Measurements from ENCODE around the gene GLRA3. TPM values are rescaled to one million over a fixed set of nuclear protein-coding genes. Genes with fewer than 3 reads are reported as not detected.

Gene GLRA3
- polyA plus RNA-seq, 1 donor (not counting 4 experiments of a cell fraction or from before 2014, with no cell fraction given): not detected

GRCh38 chr4:174648812-174649211, 180.2 kb downstream of the GLRA3 start:
- no peak for DNase-seq (ENCODE audit: low read depth, low spot score)
- Histone ChIP-seq H3K27me3 (ENCODE audit: control insufficient read depth, extremely low read depth, insufficient read depth, low read length) (no peaks in the 10 kb centered on the region), H3K9me1 (ENCODE audit: control insufficient read depth, extremely low read depth, insufficient read depth, low read length) (no peaks in the 10 kb centered on the region), H3K27ac (ENCODE audit: control insufficient read depth, insufficient read depth, low read length) (no peak overlapping the region), H3K4me3 (ENCODE audit: control insufficient read depth in 2 of 3, extremely low read depth in 1 of 3, insufficient read depth in 2 of 3, low read depth in 1 of 3, low read length in 3 of 3) (no peak overlapping the region), H4K20me1 (ENCODE audit: control insufficient read depth, extremely low read depth, insufficient read depth, low read length) (no peaks in the 10 kb centered on the region), H2AFZ (ENCODE audit: control insufficient read depth, low read length) (no peak overlapping the region), H3K36me3 (ENCODE audit: control insufficient read depth in 2 of 2, extremely low read depth in 1 of 2, insufficient read depth in 2 of 2, low read length in 2 of 2) (no peaks in the 10 kb centered on the region), H3K9me3 (ENCODE audit: control insufficient read depth, low read depth, low read length) (no peaks in the 10 kb centered on the region), H3K9ac (ENCODE audit: control insufficient read depth, extremely low read depth, insufficient read depth, low read length) (no peak overlapping the region), H3K4me1 (ENCODE audit: control insufficient read depth, extremely low read depth, insufficient read depth, low read length) (no peaks in the 10 kb centered on the region), H3K79me2 (ENCODE audit: control insufficient read depth, insufficient read depth, low read length) (no peaks in the 10 kb centered on the region), H3K4me2 (ENCODE audit: control insufficient read depth, extremely low read depth, insufficient read depth, low read depth, low read length) (no peak overlapping the region)
- no peak for FAIRE-seq
- no peak for TF ChIP-seq EZH2 (IDR thresholded peaks at IDR 0.05; ENCODE audit: low read length)
- TF ChIP-seq CTCF (optimal IDR thresholded peaks at IDR 0.05 in 1 of 3, IDR thresholded peaks at IDR 0.05 in 1 of 3, conservative IDR thresholded peaks at IDR 0.05 in 1 of 3; ENCODE audit: extremely low read depth in 1 of 3, insufficient read depth in 2 of 3, low read length in 3 of 3): no peak
- dilution Hi-C loops (cut with MboI; ENCODE audit: extremely low pct_ligation_motif_present, low sequenced_read_pairs): no loop called here

- no peaks in the 10 kb centered on the region for H3K4me1 ChIP-seq (ENCODE audit: control insufficient read depth, extremely low read depth, insufficient read depth, low read length)
- DNase-seq (ENCODE audit: low read depth, low spot score) (no peak), FAIRE-seq (no peak)
- no peak overlapping the region for H3K4me3 ChIP-seq (ENCODE audit: control insufficient read depth in 2 of 3, extremely low read depth in 1 of 3, insufficient read depth in 2 of 3, low read depth in 1 of 3, low read length in 3 of 3)
- dilution Hi-C loops (cut with MboI; ENCODE audit: extremely low pct_ligation_motif_present, low sequenced_read_pairs): no loop called here
- H2AFZ ChIP-seq (ENCODE audit: control insufficient read depth, low read length): no peak overlapping the region
- H3K27me3 ChIP-seq (ENCODE audit: control insufficient read depth, extremely low read depth, insufficient read depth, low read length): no peaks in the 10 kb centered on the region
- H3K9me3 ChIP-seq (ENCODE audit: control insufficient read depth, low read depth, low read length): no peaks in the 10 kb centered on the region
- no peak for TF ChIP-seq CTCF (optimal IDR thresholded peaks at IDR 0.05 in 1 of 3, IDR thresholded peaks at IDR 0.05 in 1 of 3, conservative IDR thresholded peaks at IDR 0.05 in 1 of 3; ENCODE audit: extremely low read depth in 1 of 3, insufficient read depth in 2 of 3, low read length in 3 of 3)
- TF ChIP-seq EZH2 (IDR thresholded peaks at IDR 0.05; ENCODE audit: low read length): no peak
- H3K4me2 ChIP-seq (ENCODE audit: control insufficient read depth, extremely low read depth, insufficient read depth, low read depth, low read length): no peak overlapping the region
- no peak overlapping the region for H3K27ac ChIP-seq (ENCODE audit: control insufficient read depth, insufficient read depth, low read length)
- H3K9ac ChIP-seq (ENCODE audit: control insufficient read depth, extremely low read depth, insufficient read depth, low read length): no peak overlapping the region
- H3K79me2 ChIP-seq (ENCODE audit: control insufficient read depth, insufficient read depth, low read length): no peaks in the 10 kb centered on the region
- H4K20me1 ChIP-seq (ENCODE audit: control insufficient read depth, extremely low read depth, insufficient read depth, low read length): no peaks in the 10 kb centered on the region
- no peaks in the 10 kb centered on the region for H3K36me3 ChIP-seq (ENCODE audit: control insufficient read depth in 2 of 2, extremely low read depth in 1 of 2, insufficient read depth in 2 of 2, low read length in 2 of 2)
- no peaks in the 10 kb centered on the region for H3K9me1 ChIP-seq (ENCODE audit: control insufficient read depth, extremely low read depth, insufficient read depth, low read length)
Observed at GRCh38 chr4:174646326-174646725, 182.7 kb downstream of the GLRA3 start.
